HG03066 (cell line): ENCODE results near the gene SIX2.

Source experiments
- ATAC-seq: cut with Tn5 transposase; IDR thresholded peaks from one replicate; pipeline ENCODE4 v1.9.1; 2021; ENCODE audit warnings: low read depth; ENCODE audit not compliant: unreplicated experiment

Gene SIX2

GRCh38 chr2:45024097-45024496 lies 14.8 kb upstream of the SIX2 start:
- no peak for ATAC-seq

- no peak for ATAC-seq
Measured at GRCh38 chr2:45020439-45020838, 11.2 kb upstream of the SIX2 start.

- no peak for ATAC-seq
Measured at GRCh38 chr2:45018023-45018422, 8.8 kb upstream of the SIX2 start.

GRCh38 chr2:45014831-45015230 lies 5.6 kb upstream of the SIX2 start:
- ATAC-seq = no peak

GRCh38 chr2:45014016-45014702 lies 4.9 kb upstream of the SIX2 start:
- no peak for ATAC-seq

- no peak for ATAC-seq
Measured at GRCh38 chr2:45013229-45014015, 4.2 kb upstream of the SIX2 start.

GRCh38 chr2:45012733-45013132 lies 3.5 kb upstream of the SIX2 start:
- ATAC-seq = no peak

- ATAC-seq = no peak
Measured at GRCh38 chr2:45011621-45012602, 2.7 kb upstream of the SIX2 start.

GRCh38 chr2:45011121-45011520 lies 1.9 kb upstream of the SIX2 start:
- no peak for ATAC-seq

GRCh38 chr2:45010702-45011012 lies 1.4 kb upstream of the SIX2 start:
- no peak for ATAC-seq

GRCh38 chr2:45009928-45010701 lies 863 bp upstream of the SIX2 start:
- no peak for ATAC-seq

GRCh38 chr2:45008296-45009129 lies 739 bp downstream of the SIX2 start:
- ATAC-seq = no peak

- ATAC-seq = no peak
Measured at GRCh38 chr2:45007961-45008295, 1.3 kb downstream of the SIX2 start.

- no peak for ATAC-seq
Measured at GRCh38 chr2:45006942-45007287, 2.3 kb downstream of the SIX2 start.

GRCh38 chr2:45006041-45006941 lies 3.0 kb downstream of the SIX2 start:
- ATAC-seq = no peak

- no peak for ATAC-seq
Measured at GRCh38 chr2:45005261-45006002, 3.8 kb downstream of the SIX2 start.

GRCh38 chr2:45004562-45005191 lies 4.6 kb downstream of the SIX2 start:
- ATAC-seq = no peak
